Prostate gland (tissue), 2 donors: ENCODE results near the gene ZMIZ1.

Source experiments
- CTCF ChIP-seq, 4 experiments: fragments of 200-600 bp in 2 of 4; fragments of 450-650 bp in 2 of 4; sonication (generic) in 2 of 4; IDR thresholded peaks; 1 replicate in 3 of 4; 2 replicates in 1 of 4; pipeline ENCODE4 v1.5.1; 2016 to 2019; ENCODE audit warnings: antibody characterized with exemption in 4 of 4, mild to moderate bottlenecking in 2 of 4, moderate library complexity in 2 of 4
- POLR2A ChIP-seq: fragments of 450-650 bp; IDR thresholded peaks from one replicate; pipeline ENCODE4 v1.6.1; 2016; ENCODE audit warnings: antibody characterized with exemption, mild to moderate bottlenecking

DNA sequence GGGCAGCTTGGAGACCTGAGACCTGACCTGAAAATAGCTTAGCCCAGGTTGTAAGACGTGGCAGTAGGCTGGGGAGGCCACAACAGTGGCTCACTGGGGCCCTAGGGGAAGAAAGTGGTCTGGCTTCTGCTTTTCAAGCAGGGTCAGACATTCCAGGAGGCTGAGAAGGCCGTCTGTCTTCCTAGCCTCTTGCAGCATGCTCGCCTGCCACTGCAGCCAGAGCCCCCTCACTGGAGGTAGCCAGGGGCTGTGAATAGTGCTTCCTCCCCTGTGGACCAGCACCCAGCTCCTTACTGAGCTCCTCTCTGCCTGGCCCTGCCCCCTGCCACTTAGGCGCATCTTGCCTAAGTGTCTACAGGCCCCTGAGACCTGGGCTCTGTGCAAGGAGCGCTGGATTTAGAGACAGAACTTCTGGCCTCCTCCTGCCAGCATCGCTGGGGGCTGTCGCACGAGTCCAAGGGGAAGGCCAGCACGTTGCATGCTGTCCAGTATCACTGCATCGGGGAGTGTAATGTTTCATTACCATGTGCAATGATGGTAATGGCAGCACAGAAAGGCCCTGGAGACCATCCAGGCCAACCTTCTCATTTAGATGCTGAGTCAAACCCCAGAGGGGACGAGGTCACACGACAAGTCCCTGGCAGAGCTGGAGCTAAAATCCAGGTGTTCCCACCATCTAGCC is 12.7 kb downstream of the ZMIZ1 start:
- TF ChIP-seq CTCF (IDR thresholded peaks at IDR 0.05) (no peak), POLR2A (no peak)
